Activated naive CD8-positive, alpha-beta T cell (primary cell): ENCODE results near the gene FARP1.

ENCODE experiments used
- H3K27ac Mint-ChIP-seq: one replicate; pipeline ENCODE4 v1.8.0; 2021; ENCODE audit warnings: mixed read lengths
- H3K27me3 Mint-ChIP-seq: one replicate; pipeline ENCODE4 v1.8.0; 2021; ENCODE audit warnings: mixed read lengths
- H3K36me3 Mint-ChIP-seq: one replicate; pipeline ENCODE4 v1.8.0; 2021; ENCODE audit warnings: mixed read lengths
- H3K4me1 Mint-ChIP-seq: one replicate; pipeline ENCODE4 v1.8.0; 2021; ENCODE audit warnings: low read depth, mixed read lengths
- H3K4me3 Mint-ChIP-seq: one replicate; pipeline ENCODE4 v1.8.0; 2021; ENCODE audit warnings: mild to moderate bottlenecking, mixed read lengths
- H3K9me3 Mint-ChIP-seq: one replicate; pipeline ENCODE4 v1.8.0; 2021; ENCODE audit warnings: low read depth, mixed read lengths

Gene FARP1

DNA sequence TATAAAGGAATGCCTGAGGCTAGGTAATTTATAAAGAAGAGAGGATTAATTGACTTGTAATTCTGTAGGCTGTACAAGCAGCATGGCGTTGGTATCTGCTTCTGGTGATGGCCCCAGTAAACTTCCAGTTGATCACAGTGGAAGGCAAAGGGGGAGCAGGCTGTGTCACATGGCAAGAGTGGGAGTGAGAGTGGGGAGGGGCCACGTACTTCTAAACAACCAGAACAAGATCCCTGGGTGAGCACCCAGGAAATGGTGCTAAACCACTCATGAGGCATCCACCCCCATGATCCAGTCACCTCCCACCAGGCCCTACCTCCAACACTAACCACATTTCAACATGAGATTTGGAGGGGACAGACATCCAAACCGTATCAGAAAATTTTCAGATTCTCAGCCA is 37.2 kb downstream of the FARP1 start:
- Mint-ChIP-seq H3K4me3 (no peak overlapping the region), H3K27ac (no peak overlapping the region), H3K9me3 (no peaks in the 10 kb centered on the region), H3K4me1 (no peaks in the 10 kb centered on the region), H3K36me3 (no peaks in the 10 kb centered on the region), H3K27me3 (no peaks in the 10 kb centered on the region)

DNA sequence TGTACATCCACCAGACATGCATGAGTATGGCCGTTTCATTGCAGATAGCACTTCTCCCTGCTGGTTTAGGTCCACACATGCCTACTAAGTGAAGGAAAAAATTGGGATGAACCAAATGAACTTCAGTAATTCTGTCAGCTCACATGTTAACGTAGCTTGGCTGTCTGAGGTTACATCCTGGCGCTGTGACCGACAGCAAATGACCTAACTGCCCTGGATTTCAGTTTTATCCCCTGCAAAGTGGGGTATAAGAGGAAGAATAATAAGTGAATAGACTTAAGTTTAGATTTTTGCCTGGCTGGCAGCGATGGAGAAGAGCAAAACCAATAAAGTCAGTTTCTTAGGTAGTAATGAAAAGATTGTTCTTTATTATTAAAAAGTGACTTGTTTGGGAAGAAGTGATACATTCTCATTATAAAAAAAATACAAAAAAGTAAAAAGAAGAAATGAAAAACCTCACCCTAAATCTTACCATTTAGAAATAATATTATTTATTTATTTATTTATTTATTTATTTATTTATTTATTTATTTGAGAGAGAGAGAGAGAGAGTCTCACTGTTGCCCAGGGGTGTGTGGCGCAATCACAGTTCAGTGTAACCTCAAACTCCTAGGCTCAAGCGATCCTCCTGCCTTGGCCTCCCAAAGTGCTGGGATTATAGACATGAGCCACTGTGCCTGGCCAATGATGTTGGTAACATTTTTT is 38.4 kb downstream of the FARP1 start:
- Mint-ChIP-seq H3K4me3 (no peak overlapping the region), H3K9me3 (no peaks in the 10 kb centered on the region), H3K4me1 (no peaks in the 10 kb centered on the region), H3K27ac (no peak overlapping the region), H3K36me3 (no peaks in the 10 kb centered on the region), H3K27me3 (no peaks in the 10 kb centered on the region)

DNA sequence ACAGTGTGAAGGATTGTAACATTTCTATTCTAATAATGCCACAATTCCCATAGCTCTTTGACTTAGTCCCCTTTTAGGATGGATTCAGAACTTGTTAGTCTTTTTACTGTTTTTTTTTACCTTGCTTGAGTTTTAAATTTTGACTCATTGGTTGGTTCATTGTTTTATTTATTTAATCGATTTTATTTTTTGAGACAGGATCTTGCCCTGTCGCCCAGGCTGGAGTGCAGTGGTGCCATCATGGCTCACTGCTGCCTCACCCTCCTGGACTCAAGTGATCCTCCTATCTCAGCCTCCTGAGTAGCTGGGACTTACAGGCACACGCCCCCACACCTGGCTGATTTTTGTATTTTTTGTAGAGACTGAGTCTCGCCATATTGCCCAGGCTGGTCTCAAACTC is 39.3 kb downstream of the FARP1 start:
- H3K36me3 Mint-ChIP-seq: no peaks in the 10 kb centered on the region
- H3K27me3 Mint-ChIP-seq: no peaks in the 10 kb centered on the region
- H3K4me1 Mint-ChIP-seq: no peaks in the 10 kb centered on the region
- H3K9me3 Mint-ChIP-seq: no peaks in the 10 kb centered on the region
- H3K4me3 Mint-ChIP-seq: no peak overlapping the region
- no peak overlapping the region for H3K27ac Mint-ChIP-seq

DNA sequence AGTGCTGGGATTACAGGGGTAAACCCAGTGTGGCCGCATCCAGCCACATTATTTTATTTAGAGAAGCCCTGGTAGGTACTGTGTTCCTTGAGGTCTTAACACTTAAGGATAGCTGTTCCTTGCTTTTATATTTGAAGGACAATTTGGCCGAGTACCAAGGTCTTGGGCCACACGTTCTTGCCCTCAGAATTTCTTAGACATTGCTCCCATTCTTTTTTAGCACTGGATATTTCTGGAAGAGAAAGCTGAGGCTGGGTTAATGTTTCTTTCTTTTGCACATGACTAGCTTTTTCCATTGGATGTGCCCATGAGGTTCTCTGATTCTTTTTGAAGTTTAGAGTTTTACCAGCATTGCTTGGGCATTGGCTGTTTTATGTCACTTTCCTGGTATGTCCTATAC is 39.7 kb downstream of the FARP1 start:
- no peaks in the 10 kb centered on the region for H3K9me3 Mint-ChIP-seq
- H3K4me3 Mint-ChIP-seq: no peak overlapping the region
- H3K4me1 Mint-ChIP-seq: no peaks in the 10 kb centered on the region
- no peaks in the 10 kb centered on the region for H3K27me3 Mint-ChIP-seq
- H3K27ac Mint-ChIP-seq: no peak overlapping the region
- H3K36me3 Mint-ChIP-seq: no peaks in the 10 kb centered on the region

DNA sequence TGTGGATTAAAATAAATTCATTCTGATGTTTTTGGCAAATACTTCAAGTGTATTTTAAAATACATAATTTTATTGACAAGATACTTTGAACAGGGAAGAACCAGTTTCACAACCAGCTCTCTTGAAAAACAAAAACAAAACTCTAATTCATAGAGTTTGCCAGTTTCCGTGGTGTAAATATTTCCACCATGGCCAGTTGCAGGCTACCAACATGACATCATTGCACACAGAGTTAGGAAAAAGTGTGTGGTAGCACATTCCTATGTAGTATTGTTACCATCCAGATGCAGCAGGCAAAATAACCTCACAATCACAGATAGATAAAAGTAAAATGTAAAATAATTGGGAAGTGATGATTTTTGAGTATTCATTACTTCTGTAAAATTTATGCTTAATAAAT is 41.9 kb downstream of the FARP1 start:
- no peaks in the 10 kb centered on the region for H3K4me1 Mint-ChIP-seq
- H3K36me3 Mint-ChIP-seq: no peaks in the 10 kb centered on the region
- no peaks in the 10 kb centered on the region for H3K27me3 Mint-ChIP-seq
- H3K4me3 Mint-ChIP-seq: no peak overlapping the region
- H3K27ac Mint-ChIP-seq: no peak overlapping the region
- no peaks in the 10 kb centered on the region for H3K9me3 Mint-ChIP-seq

DNA sequence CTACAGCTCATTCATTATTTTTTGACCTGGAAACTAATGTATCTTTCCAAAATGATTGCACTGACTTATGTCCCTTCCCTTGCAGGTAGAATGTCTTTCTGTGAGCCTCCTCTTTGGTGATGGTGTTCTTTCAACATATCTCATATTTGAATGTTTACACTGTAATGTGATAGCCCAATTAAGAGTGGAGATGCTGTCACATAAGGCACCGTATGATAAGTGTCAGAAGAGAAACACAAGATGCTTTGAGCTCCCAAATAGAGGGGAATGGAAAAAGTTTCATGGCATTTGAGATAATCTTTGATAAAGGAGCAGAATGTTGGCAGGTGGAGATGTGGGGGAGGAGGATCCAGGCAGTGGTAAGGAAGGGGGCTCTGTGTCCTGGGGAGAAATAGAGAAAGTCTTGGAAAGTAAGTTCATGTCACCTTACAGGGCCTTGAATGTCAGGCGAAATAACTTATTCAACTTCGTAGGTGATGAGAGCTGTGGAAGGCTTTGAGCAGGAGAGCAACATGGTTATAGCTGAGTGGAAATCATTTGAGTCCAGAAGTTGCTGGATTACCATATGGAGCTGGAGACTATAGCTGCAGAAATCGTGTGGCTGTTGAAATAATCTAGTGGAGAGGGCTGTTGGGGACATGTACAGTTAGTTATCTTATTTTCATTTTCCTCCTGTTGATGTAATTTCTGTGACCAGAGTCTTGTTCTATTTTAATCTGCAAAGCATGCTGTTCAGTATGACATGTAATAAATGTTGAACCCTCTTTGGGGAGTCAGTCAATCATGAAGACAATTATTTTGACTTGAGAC is 44.5 kb downstream of the FARP1 start:
- H3K27ac Mint-ChIP-seq: no peak overlapping the region

DNA sequence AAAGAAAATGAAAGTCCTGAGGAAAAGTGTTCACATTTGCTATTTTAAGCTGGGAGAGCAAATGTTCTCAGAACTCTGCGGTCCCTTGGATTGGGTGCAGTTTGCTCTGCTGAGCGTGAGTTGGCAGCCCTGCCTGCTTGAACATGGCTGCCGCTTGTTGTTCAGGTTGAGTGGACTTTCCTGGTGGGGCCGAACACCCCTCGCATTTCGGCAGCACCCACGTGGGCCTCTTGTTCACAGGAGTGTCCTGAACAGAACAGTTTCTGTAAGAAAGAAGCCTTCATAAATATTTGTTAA is 45.0 kb downstream of the FARP1 start:
- Mint-ChIP-seq H3K4me1 (no peaks in the 10 kb centered on the region), H3K4me3 (no peak overlapping the region), H3K9me3 (no peaks in the 10 kb centered on the region), H3K27ac (no peak overlapping the region), H3K36me3 (no peaks in the 10 kb centered on the region), H3K27me3 (no peaks in the 10 kb centered on the region)

More for the DNA sequence above, 44.5 kb downstream of the FARP1 start:
- no peaks in the 10 kb centered on the region for H3K4me1 Mint-ChIP-seq
- H3K27me3 Mint-ChIP-seq: no peaks in the 10 kb centered on the region
- no peak overlapping the region for H3K4me3 Mint-ChIP-seq
- no peaks in the 10 kb centered on the region for H3K9me3 Mint-ChIP-seq
- no peaks in the 10 kb centered on the region for H3K36me3 Mint-ChIP-seq

DNA sequence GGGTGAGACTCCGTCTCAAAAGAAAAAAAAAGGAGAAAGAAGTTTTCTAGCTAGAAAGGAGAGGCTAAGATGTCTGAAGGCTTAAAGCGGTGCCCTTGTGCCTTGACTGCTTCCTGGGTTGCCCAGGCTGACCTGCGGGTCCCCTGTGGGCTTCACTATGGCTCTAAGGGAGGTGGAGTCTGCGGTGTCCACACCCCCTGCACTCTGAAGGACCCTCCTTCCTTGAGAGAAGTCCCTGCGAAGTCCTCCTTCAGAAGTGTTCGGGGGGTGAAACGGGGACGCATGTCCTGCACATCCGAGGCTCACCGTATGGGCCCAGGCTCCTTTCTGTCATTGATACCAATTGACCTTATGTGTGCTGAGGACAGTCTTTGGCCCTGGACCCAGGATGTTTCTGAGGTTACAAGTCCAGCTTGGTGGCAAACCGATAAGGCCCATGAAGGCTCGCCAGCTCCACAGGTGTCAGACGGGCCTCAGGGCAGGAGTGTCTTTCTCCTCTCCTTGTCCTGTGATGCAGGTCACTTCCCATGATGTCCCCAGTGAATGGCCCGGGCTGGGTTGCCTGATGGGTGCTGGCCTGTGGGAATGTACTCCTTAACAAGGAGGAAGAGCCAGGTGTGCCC is 45.8 kb downstream of the FARP1 start:
- H3K27ac Mint-ChIP-seq: no peak overlapping the region
- no peaks in the 10 kb centered on the region for H3K27me3 Mint-ChIP-seq
- H3K9me3 Mint-ChIP-seq: no peaks in the 10 kb centered on the region
- H3K4me3 Mint-ChIP-seq: no peak overlapping the region
- no peaks in the 10 kb centered on the region for H3K36me3 Mint-ChIP-seq
- no peaks in the 10 kb centered on the region for H3K4me1 Mint-ChIP-seq

DNA sequence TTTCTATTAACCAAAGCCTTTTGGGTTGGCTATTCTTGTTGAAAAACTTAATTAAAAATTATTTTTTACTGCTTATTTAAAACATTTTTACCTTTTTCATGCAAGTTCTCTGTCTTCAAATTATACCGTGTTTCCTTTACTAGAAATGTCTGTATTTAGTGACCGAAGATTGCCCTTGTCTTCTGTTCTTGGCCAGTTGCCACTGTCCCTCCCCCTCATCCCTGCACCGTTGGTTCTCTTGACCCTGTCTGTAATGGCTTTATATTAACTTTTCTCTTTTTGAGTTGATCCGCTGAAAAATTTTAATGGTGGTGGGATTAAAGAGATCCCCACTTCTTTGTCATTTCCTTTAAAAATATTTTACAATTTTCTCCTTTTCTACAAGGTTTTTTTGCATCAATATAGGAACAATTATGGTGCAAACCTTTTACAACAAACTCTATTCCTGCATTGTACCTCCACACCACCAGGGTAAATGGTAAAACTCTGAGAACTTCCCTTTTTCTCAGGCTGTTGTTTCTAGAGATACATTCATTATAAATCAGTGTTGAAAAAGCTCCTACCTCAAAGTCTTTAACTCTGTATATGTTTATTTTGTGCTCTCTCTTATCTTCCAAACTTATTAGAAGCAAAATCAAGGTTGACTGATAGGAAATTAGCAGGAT is 47.1 kb downstream of the FARP1 start:
- H3K27me3 Mint-ChIP-seq: no peaks in the 10 kb centered on the region
- H3K9me3 Mint-ChIP-seq: no peaks in the 10 kb centered on the region
- H3K27ac Mint-ChIP-seq: no peak overlapping the region
- H3K4me3 Mint-ChIP-seq: no peak overlapping the region
- H3K36me3 Mint-ChIP-seq: no peaks in the 10 kb centered on the region
- H3K4me1 Mint-ChIP-seq: no peaks in the 10 kb centered on the region

DNA sequence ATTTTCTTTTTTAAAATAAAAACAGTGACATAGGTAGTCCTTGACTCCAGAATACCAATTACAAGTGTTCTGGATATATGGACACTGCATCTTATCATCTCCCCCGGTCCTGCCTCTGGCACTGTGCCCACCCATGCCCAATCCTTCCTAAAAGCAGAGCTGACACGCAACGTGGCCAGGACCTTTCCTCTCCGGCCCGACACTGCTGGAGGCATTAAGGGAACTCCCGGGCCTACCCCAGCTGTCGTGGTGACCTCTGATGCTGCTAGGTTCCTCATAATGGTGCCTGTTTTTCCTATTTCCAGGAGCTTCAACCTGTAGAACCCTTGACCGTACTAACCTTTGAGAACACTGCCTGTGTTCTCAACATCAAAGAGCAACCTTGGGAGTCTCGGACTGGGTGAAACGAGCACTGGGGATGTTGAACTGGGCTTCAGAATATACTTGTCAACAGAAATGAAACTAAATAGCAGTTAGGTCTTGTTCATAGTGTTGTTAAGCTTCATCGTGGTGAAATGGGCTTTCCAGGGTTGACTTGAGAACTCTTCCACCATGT is 48.1 kb downstream of the FARP1 start:
- Mint-ChIP-seq H3K36me3 (no peaks in the 10 kb centered on the region), H3K27me3 (no peaks in the 10 kb centered on the region), H3K4me3 (no peak overlapping the region), H3K4me1 (no peaks in the 10 kb centered on the region), H3K27ac (no peak overlapping the region), H3K9me3 (no peaks in the 10 kb centered on the region)

DNA sequence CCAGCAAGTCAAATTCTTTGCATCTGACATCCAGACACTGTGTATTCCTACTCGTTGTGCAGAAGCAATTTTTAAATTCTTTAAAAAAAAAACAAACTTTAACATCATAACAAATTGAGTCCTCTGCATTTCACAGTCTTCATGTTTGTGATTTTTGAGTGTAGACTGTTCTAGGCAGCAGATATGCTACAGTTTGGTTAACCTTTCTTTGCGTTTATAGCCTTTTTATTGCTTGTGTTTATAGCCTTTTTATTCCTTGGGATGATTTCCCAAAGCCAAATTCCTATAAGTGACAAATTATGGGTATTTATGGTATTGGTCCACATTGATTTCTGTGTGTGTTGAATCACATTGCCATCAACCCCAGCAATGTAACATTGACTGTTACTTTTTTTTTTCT is 49.1 kb downstream of the FARP1 start:
- Mint-ChIP-seq H3K4me3 (no peak overlapping the region), H3K9me3 (no peaks in the 10 kb centered on the region), H3K4me1 (no peaks in the 10 kb centered on the region), H3K27ac (no peak overlapping the region), H3K27me3 (no peaks in the 10 kb centered on the region), H3K36me3 (no peaks in the 10 kb centered on the region)

DNA sequence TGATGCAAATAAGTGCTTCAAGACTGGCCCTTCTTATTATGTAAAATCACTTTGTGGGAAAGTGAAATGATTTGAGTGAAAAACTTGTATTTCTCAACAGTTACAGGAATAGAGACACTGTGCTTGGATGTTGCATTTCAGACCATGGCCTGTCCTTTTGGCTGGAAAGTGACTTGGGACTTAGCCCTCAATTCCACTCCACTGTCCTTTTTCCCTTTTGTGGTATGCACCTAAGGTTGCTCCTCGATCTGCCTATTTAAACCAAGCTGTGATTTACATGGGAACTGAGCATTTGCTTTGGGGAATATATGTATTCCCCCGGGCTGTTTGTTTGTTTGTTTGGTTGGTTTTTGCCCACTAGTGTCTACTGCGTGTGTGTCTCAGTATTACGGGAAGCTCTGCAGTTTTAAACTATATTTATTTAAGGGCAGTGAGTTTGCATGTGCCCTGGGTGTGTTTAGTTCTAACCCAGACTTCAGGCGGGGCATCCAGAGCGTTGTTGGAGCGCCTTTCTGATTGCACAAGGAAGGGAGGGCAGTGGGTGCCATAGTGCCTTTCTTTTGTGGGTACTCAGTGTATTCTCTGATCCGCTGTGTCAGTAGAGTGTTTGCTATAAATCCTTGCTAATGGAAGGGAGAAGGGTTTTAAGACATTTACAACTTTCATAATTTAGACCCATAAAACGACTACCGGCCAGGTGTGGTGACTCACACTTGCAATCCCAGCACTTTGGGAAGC is 52.3 kb downstream of the FARP1 start:
- Mint-ChIP-seq H3K4me3 (no peak overlapping the region), H3K36me3 (no peaks in the 10 kb centered on the region), H3K27me3 (no peaks in the 10 kb centered on the region), H3K9me3 (no peaks in the 10 kb centered on the region), H3K27ac (no peak overlapping the region), H3K4me1 (no peaks in the 10 kb centered on the region)

DNA sequence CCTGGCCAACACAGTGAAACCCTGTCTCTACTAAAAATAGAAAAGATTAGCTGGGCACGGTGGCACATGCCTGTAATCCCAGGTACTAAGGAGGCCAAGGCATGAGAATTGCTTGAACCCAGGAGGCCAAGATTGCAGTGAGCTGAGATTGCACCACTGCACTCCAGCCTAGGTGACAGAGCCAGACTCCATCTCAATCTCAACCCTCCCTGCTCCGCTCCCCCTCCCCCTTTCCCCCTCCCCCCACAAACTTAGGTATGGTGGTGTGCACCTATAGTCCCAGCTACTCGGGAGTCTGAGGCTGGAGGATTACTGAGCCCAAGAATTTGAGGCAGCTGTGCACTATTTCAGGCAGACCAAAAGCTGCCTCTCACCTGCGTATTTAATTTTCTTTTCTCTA is 55.8 kb downstream of the FARP1 start:
- Mint-ChIP-seq H3K9me3 (no peaks in the 10 kb centered on the region), H3K36me3 (no peaks in the 10 kb centered on the region), H3K4me3 (no peak overlapping the region), H3K4me1 (no peaks in the 10 kb centered on the region), H3K27me3 (peaks cover 8% of the 10 kb centered on the region), H3K27ac (no peak overlapping the region)

DNA sequence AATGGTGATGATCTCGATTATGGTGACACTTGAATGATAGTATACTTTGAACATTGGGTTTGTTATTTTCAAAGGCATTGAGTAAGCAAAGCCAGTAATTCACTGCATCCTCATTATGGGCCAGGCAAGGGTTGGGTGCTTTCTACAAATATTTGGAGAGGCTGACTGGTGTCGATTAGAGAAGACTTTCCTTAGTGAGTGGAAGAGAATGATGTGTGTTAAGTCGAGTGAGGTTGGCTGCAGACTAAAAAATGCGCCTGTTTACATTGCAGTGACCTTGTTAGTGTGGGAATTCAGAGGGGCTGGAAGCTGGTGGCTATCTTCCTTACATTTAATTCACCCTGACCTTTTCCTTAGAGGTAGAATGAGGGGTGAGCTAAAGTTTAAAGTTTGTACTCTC is 56.6 kb downstream of the FARP1 start:
- Mint-ChIP-seq H3K9me3 (no peaks in the 10 kb centered on the region), H3K4me1 (no peaks in the 10 kb centered on the region), H3K4me3 (no peak overlapping the region), H3K27ac (no peak overlapping the region), H3K27me3 (peaks cover 8% of the 10 kb centered on the region), H3K36me3 (no peaks in the 10 kb centered on the region)
